SK-N-SH (cell line): ENCODE results near the gene HOXD13.

Source experiments
- FOXM1 ChIP-seq: IDR thresholded peaks from 2 replicates; pipeline ENCODE4 v1.4.0; 2012; ENCODE audit warnings: low read depth, mild to moderate bottlenecking
- TF ChIP-seq, protein P1 (sequence below): IDR thresholded peaks from 2 replicates; pipeline ENCODE4 v1.6.1; 2012; ENCODE audit warnings: mild to moderate bottlenecking, low read depth, low read length, moderate library complexity

DNA sequence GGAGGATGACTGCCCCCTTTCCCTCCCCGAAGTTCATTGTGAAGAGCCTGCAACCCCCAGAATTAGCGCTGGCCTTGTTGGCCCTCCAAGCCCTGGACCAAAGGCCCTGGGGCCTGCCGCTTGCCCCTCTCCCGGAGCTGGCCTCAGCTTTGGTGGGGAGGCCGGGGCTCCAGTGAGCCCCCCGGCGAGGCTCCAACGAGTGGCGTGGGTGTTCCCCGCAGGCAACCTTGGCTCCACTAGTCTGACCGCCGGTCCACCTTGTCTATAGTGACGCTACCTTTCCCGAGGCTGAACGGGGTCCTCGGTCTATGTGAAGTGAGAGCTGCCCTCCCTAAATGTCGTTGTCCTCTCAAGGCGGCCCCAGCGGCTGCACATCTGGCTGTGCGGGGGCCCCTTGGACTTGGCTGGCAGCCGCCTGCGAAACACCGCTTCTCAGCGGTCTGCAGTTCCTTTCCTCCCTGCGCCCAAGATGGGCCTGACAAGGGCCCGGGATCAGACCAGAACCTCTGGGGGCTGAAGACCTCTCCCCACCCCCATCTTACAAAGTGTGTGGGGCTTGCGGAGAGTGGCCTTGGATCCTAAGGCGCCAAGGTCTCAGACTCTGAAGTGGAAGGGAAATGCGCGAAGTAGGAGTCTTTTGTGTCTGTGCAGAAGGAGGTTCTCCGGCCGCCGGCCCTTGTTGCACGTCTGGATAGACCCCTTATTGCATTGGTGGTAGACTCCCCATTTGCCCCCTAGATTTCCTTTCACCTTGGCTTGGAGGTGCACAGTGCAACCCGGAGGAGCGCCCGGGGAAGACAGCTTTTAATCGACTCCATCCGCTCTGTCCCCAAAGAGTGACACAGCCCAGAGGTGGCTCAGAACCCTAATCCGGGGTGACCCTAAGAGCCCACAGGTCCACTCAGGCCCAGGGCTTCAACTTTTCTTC, 20.1 kb downstream of the HOXD13 start:
- no peak for TF ChIP-seq FOXM1
- TF ChIP-seq, protein P1, sequence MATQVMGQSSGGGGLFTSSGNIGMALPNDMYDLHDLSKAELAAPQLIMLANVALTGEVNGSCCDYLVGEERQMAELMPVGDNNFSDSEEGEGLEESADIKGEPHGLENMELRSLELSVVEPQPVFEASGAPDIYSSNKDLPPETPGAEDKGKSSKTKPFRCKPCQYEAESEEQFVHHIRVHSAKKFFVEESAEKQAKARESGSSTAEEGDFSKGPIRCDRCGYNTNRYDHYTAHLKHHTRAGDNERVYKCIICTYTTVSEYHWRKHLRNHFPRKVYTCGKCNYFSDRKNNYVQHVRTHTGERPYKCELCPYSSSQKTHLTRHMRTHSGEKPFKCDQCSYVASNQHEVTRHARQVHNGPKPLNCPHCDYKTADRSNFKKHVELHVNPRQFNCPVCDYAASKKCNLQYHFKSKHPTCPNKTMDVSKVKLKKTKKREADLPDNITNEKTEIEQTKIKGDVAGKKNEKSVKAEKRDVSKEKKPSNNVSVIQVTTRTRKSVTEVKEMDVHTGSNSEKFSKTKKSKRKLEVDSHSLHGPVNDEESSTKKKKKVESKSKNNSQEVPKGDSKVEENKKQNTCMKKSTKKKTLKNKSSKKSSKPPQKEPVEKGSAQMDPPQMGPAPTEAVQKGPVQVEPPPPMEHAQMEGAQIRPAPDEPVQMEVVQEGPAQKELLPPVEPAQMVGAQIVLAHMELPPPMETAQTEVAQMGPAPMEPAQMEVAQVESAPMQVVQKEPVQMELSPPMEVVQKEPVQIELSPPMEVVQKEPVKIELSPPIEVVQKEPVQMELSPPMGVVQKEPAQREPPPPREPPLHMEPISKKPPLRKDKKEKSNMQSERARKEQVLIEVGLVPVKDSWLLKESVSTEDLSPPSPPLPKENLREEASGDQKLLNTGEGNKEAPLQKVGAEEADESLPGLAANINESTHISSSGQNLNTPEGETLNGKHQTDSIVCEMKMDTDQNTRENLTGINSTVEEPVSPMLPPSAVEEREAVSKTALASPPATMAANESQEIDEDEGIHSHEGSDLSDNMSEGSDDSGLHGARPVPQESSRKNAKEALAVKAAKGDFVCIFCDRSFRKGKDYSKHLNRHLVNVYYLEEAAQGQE: no peak
